ENCODE data around the gene ANKRD40CL. TPM values are rescaled to one million over a fixed set of nuclear protein-coding genes. Genes with fewer than 3 reads are reported as not detected.

ANKRD40CL gene
- total RNA-seq, 1 experiment from 2014 or later = not detected

DNA sequence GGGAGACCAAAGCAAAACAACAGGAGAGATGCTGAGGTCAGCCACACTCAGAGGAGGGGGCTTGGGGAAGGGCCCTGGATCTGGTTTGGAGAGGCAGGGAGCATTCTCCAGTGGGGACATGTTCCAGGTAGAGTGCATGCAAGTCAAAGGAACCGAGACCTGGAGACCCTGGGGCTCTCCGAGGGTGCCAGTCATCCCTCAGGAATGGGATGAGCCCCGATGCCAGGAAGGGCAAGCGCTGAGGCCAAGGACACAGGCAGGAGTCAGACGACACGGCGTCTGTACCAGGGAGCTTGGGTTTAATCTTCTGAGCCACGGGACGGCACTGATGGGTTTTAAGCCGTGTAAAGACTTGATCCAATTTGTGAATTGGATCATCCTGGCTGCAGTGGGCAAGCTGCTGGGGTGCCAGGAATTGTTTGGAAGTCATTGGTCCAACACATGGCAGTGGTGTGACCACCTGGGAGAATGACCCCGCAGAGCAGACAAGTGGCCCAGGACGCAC is 32.9 kb upstream of the ANKRD40CL start:
- H2BK12ac ChIP-seq (ENCODE audit: insufficient read length, low read depth, low read length) = no peak overlapping the region
- no peak overlapping the region for H3T11ph ChIP-seq (ENCODE audit: low read length)
- no peaks in the 10 kb centered on the region for H3K4me1 ChIP-seq (ENCODE audit: insufficient read depth, low read length)
- H3K27ac Mint-ChIP-seq = no peak overlapping the region
- H3K23ac ChIP-seq (ENCODE audit: insufficient read length, low read depth, low read length) = no peak overlapping the region
- H3K79me1 ChIP-seq (ENCODE audit: insufficient read depth, low read depth, low read length, poor library complexity, severe bottlenecking) = no peaks in the 10 kb centered on the region
- H3K14ac ChIP-seq (ENCODE audit: insufficient read depth, low read length) = no peak overlapping the region
- H3K4ac ChIP-seq (ENCODE audit: low read depth, low read length) = no peak overlapping the region
- no peaks in the 10 kb centered on the region; the same call in none of the 2 replicates for H3K27me3 Mint-ChIP-seq (ENCODE audit: low read depth)
- H3K56ac ChIP-seq (ENCODE audit: insufficient read length, low read depth, low read length) = no peak overlapping the region
- H4K8ac ChIP-seq (replicated peaks; ENCODE audit: insufficient read length, low read depth, low read length) = no peak overlapping the region
- H3K9ac ChIP-seq (ENCODE audit: extremely low read depth, insufficient read length, low read length) = no peak overlapping the region
- DNase-seq = no peak
- no peaks in the 10 kb centered on the region; a peak in 1 of 7 replicates for H3K36me3 Mint-ChIP-seq (ENCODE audit: insufficient read depth in 1 of 3, low read depth in 3 of 3)
- no peaks in the 10 kb centered on the region; a peak in 1 of 5 replicates for H3K9me3 Mint-ChIP-seq
- H3K9me3 ChIP-seq (ENCODE audit: control insufficient read depth, low read depth, low read length) = no peaks in the 10 kb centered on the region
- no peak overlapping the region for H3K4me3 Mint-ChIP-seq
- no peak overlapping the region for H2BK15ac ChIP-seq (ENCODE audit: low read depth, low read length)
- H2AK5ac ChIP-seq (ENCODE audit: insufficient read length, low read length) = no peak overlapping the region
- H3K4me2 ChIP-seq (ENCODE audit: insufficient read depth, insufficient read length, low read length) = no peak overlapping the region
- no peak overlapping the region for H2BK5ac ChIP-seq (ENCODE audit: insufficient read length, low read length)
- H4K5ac ChIP-seq (ENCODE audit: insufficient read length, low read depth, low read length) = no peak overlapping the region
- no CpG with 5 or more reads among the region's 12 CpGs for WGBS (ENCODE audit: extremely low coverage, insufficient read length, low lambda C conversion rate)
- H3K23me2 ChIP-seq (ENCODE audit: insufficient read length, low read depth, low read length, poor library complexity, severe bottlenecking) = no peaks in the 10 kb centered on the region
- no peak overlapping the region for H2BK20ac ChIP-seq (ENCODE audit: low read depth, low read length, poor library complexity, severe bottlenecking)
- peaks cover 20 to 26% of the 10 kb centered on the region in 2 experiments for H3K4me1 Mint-ChIP-seq
- no peak overlapping the region for H2AFZ ChIP-seq (ENCODE audit: low read length)
- no peak overlapping the region for H3K27ac ChIP-seq (ENCODE audit: insufficient read length, low read depth, low read length)
- H4K20me1 ChIP-seq (ENCODE audit: control insufficient read depth, insufficient read depth, insufficient read length) = no peaks in the 10 kb centered on the region
- H3K18ac ChIP-seq (ENCODE audit: insufficient read length, low read depth, low read length) = no peak overlapping the region
- TF ChIP-seq, protein P1, sequence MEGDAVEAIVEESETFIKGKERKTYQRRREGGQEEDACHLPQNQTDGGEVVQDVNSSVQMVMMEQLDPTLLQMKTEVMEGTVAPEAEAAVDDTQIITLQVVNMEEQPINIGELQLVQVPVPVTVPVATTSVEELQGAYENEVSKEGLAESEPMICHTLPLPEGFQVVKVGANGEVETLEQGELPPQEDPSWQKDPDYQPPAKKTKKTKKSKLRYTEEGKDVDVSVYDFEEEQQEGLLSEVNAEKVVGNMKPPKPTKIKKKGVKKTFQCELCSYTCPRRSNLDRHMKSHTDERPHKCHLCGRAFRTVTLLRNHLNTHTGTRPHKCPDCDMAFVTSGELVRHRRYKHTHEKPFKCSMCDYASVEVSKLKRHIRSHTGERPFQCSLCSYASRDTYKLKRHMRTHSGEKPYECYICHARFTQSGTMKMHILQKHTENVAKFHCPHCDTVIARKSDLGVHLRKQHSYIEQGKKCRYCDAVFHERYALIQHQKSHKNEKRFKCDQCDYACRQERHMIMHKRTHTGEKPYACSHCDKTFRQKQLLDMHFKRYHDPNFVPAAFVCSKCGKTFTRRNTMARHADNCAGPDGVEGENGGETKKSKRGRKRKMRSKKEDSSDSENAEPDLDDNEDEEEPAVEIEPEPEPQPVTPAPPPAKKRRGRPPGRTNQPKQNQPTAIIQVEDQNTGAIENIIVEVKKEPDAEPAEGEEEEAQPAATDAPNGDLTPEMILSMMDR (conservative IDR thresholded peaks at IDR 0.05) = no peak
- H4K91ac ChIP-seq (ENCODE audit: insufficient read length, low read depth, low read length) = no peak overlapping the region
- H2BK120ac ChIP-seq (ENCODE audit: low read depth, low read length, poor library complexity, severe bottlenecking) = no peak overlapping the region
- H3K27me3 ChIP-seq (ENCODE audit: insufficient read depth, low read length) = no peaks in the 10 kb centered on the region
- no peaks in the 10 kb centered on the region for H3K79me2 ChIP-seq (ENCODE audit: insufficient read depth, low read length)

All from H9 (cell line).